B cell (primary cell): ENCODE data around the gene IL3RA.
"Not testable (repeated sequence)": the region's sequence is repeated elsewhere in the genome, so short reads cannot be mapped to it uniquely, and the experiment has no call there.

Experiments used
- EZH2 ChIP-seq: IDR thresholded peaks from 2 replicates; pipeline ENCODE4 v1.6.1; 2012; ENCODE audit warnings: borderline replicate concordance, low read depth, mild to moderate bottlenecking, moderate library complexity, low read length; ENCODE audit not compliant: insufficient read depth, poor library complexity, severe bottlenecking
- TF ChIP-seq, protein P1 (sequence below): fragments of 200-600 bp; IDR thresholded peaks from one replicate; pipeline ENCODE4 v1.8.0; 2022; ENCODE audit warnings: antibody characterized with exemption, mild to moderate bottlenecking

DNA sequence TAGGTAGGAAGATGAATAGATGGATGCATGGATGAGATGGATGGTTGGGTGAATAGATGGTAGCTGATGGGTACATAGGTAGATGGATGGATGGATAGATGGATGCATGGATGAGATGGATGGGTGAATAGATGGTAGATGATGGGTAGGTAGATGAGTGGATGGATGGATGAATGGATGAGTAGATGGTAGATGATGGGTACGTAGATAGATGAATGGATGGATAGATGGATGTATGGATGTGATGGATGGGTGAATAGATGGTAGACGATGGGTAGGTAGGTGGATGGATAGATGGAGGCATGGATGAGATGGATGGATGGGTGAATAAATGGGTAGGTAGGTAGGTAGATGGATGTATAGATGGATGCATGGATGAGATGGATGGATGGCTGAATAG lies 69.2 kb downstream of the IL3RA start:
- TF ChIP-seq, protein P1, sequence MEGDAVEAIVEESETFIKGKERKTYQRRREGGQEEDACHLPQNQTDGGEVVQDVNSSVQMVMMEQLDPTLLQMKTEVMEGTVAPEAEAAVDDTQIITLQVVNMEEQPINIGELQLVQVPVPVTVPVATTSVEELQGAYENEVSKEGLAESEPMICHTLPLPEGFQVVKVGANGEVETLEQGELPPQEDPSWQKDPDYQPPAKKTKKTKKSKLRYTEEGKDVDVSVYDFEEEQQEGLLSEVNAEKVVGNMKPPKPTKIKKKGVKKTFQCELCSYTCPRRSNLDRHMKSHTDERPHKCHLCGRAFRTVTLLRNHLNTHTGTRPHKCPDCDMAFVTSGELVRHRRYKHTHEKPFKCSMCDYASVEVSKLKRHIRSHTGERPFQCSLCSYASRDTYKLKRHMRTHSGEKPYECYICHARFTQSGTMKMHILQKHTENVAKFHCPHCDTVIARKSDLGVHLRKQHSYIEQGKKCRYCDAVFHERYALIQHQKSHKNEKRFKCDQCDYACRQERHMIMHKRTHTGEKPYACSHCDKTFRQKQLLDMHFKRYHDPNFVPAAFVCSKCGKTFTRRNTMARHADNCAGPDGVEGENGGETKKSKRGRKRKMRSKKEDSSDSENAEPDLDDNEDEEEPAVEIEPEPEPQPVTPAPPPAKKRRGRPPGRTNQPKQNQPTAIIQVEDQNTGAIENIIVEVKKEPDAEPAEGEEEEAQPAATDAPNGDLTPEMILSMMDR, result not testable (repeated sequence)
- not testable (repeated sequence) for TF ChIP-seq EZH2
